ENCODE measurements around the gene PLCH1. TPM values are rescaled to one million over a fixed set of nuclear protein-coding genes. Genes with fewer than 3 reads are reported as not detected.

Gene PLCH1
- total and polyA plus RNA-seq, 9 of the 15 experiments (the other 6 are each of a cell fraction or from before 2014, with no cell fraction given), result 0.17 to 0.62 (median 0.40) TPM

DNA sequence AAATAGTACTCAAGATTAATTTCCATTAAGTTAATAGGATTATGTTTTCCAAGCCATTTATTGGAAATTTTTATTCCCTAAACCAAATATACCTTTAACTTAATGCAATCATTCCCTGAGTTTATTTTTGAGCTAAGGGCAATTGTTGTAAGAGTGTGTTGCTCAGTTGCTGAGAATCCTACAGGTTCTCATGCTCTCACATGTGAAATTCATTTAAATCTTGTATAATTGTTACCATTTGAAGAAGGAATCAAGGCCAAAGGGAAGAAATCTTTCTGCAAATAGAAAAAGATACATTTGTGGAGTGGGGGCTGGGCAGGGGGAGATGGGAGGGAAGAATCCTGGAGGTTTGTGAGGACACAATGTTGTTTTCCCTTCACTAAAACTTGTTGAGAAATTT, 248.7 kb downstream of the PLCH1 start (continued):
- TF ChIP-seq, protein P1, sequence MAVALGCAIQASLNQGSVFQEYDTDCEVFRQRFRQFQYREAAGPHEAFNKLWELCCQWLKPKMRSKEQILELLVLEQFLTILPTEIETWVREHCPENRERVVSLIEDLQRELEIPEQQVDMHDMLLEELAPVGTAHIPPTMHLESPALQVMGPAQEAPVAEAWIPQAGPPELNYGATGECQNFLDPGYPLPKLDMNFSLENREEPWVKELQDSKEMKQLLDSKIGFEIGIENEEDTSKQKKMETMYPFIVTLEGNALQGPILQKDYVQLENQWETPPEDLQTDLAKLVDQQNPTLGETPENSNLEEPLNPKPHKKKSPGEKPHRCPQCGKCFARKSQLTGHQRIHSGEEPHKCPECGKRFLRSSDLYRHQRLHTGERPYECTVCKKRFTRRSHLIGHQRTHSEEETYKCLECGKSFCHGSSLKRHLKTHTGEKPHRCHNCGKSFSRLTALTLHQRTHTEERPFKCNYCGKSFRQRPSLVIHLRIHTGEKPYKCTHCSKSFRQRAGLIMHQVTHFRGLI (CRISPR knock-in tag; IDR thresholded peaks at IDR 0.05), result no peak
- TF ChIP-seq, protein P2, sequence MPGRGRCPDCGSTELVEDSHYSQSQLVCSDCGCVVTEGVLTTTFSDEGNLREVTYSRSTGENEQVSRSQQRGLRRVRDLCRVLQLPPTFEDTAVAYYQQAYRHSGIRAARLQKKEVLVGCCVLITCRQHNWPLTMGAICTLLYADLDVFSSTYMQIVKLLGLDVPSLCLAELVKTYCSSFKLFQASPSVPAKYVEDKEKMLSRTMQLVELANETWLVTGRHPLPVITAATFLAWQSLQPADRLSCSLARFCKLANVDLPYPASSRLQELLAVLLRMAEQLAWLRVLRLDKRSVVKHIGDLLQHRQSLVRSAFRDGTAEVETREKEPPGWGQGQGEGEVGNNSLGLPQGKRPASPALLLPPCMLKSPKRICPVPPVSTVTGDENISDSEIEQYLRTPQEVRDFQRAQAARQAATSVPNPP (IDR thresholded peaks at IDR 0.05; ENCODE audit: borderline replicate concordance, insufficient read depth, insufficient read length), result no peak

DNA sequence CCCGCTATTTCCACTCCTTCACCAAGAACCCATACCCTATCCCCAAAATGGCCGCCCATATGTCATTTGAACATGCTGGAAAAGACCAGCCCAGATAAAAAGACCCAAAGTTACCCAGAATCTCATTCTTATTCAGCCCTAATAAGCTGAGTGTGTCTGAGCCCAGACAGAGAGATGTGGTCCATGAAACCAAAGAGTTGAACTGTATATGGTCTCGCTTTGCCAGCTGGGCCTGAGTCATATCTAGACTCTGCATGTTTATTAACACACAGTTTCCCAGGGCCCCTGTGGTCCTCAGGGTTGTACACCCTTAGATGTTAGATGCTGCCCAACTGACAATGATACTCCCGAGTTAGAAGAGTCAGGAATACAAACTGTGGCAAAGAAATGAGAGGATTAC, 249.5 kb downstream of the PLCH1 start:
- no TSS peak for BruUV-seq (replicated peaks)
- peaks cover 0 to 6% of the 10 kb centered on the region in 2 experiments; a peak in 1 of 5 replicates for H3K27me3 ChIP-seq (ENCODE audit: control insufficient read depth in 2 of 2, insufficient read depth in 2 of 2, low read length in 2 of 2)
- in situ Hi-C loops (cut with MboI) (no loop called here), intact Hi-C loops (cut with micrococcal nuclease) (loop anchor here (5.0 kb wide), 1 partner anchor 638 kb away; no protein-coding TSS in a partner anchor)
- no peak overlapping the region for H3K4me2 ChIP-seq (ENCODE audit: insufficient read depth, low read length)
- H3K36me3 ChIP-seq (ENCODE audit: control insufficient read depth, insufficient read depth, low read length), result no peaks in the 10 kb centered on the region
- CTCF ChIA-PET (ENCODE audit: low intra/inter-chr PET ratio), result no interaction called here
- no peak overlapping the region for H2AFZ ChIP-seq (ENCODE audit: low read depth, low read length)
- POLR2A ChIA-PET, result no interaction called here
- no peak for ATAC-seq
- H3K4me1 ChIP-seq (replicated peaks in 1 of 2; ENCODE audit: control insufficient read depth in 2 of 2, insufficient read depth in 2 of 2, low read length in 2 of 2), result no peaks in the 10 kb centered on the region
- H3K79me2 ChIP-seq (ENCODE audit: control insufficient read depth, insufficient read depth, low read length), result no peaks in the 10 kb centered on the region
- no peak overlapping the region for H3K4me3 ChIP-seq
- no peaks in the 10 kb centered on the region for H4K20me1 ChIP-seq (replicated peaks; ENCODE audit: control insufficient read depth, insufficient read depth, low read length)
- DNase-seq (ENCODE audit: extremely low read depth in 1 of 4, low spot score in 3 of 4), result no peak
- no peak overlapping the region for H3K9ac ChIP-seq (ENCODE audit: insufficient read depth in 1 of 2, low read depth in 2 of 2, low read length in 2 of 2)
- no peaks in the 10 kb centered on the region for H3K9me3 ChIP-seq (replicated peaks; ENCODE audit: control insufficient read depth, insufficient read depth, low read depth, low read length)
- H3K27ac ChIP-seq (ENCODE audit: extremely low read depth, low read depth, low read length), result no peak overlapping the region
- H3K9me1 ChIP-seq (ENCODE audit: control insufficient read depth, insufficient read depth, low read length), result no peaks in the 10 kb centered on the region
- FAIRE-seq, result no peak
- WGBS (ENCODE audit: insufficient coverage, low coverage, missing lambda C conversion rate), result 0% methylated on average over 4 of the region's 4 CpGs
- TF ChIP-seq, protein P3, sequence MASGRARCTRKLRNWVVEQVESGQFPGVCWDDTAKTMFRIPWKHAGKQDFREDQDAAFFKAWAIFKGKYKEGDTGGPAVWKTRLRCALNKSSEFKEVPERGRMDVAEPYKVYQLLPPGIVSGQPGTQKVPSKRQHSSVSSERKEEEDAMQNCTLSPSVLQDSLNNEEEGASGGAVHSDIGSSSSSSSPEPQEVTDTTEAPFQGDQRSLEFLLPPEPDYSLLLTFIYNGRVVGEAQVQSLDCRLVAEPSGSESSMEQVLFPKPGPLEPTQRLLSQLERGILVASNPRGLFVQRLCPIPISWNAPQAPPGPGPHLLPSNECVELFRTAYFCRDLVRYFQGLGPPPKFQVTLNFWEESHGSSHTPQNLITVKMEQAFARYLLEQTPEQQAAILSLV (tag; IDR thresholded peaks at IDR 0.05), result no peak
- TF ChIP-seq, protein P4, sequence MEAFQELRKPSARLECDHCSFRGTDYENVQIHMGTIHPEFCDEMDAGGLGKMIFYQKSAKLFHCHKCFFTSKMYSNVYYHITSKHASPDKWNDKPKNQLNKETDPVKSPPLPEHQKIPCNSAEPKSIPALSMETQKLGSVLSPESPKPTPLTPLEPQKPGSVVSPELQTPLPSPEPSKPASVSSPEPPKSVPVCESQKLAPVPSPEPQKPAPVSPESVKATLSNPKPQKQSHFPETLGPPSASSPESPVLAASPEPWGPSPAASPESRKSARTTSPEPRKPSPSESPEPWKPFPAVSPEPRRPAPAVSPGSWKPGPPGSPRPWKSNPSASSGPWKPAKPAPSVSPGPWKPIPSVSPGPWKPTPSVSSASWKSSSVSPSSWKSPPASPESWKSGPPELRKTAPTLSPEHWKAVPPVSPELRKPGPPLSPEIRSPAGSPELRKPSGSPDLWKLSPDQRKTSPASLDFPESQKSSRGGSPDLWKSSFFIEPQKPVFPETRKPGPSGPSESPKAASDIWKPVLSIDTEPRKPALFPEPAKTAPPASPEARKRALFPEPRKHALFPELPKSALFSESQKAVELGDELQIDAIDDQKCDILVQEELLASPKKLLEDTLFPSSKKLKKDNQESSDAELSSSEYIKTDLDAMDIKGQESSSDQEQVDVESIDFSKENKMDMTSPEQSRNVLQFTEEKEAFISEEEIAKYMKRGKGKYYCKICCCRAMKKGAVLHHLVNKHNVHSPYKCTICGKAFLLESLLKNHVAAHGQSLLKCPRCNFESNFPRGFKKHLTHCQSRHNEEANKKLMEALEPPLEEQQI (IDR thresholded peaks at IDR 0.05), result no peak
- no peak for TF ChIP-seq ZC3H11A (IDR thresholded peaks at IDR 0.05; ENCODE audit: low read depth, low read length)
- no peak for TF ChIP-seq BRCA1 (IDR thresholded peaks at IDR 0.05)
- no peak for TF ChIP-seq BRCA1 (CRISPR knock-in tag; IDR thresholded peaks at IDR 0.05)

Data from K562 (cell line).